Cortex of kidney (tissue), 1 donor: ENCODE measurements around the gene HPCAL1.

Experiments
- DNase-seq: peaks from one replicate; lab custom pipeline; 2025; lab: John Stamatoyannopoulos, UW

HPCAL1 gene

GRCh38 chr2:10336283-10336682 lies 33.6 kb downstream of the HPCAL1 start:
- no peak for DNase-seq

DNA sequence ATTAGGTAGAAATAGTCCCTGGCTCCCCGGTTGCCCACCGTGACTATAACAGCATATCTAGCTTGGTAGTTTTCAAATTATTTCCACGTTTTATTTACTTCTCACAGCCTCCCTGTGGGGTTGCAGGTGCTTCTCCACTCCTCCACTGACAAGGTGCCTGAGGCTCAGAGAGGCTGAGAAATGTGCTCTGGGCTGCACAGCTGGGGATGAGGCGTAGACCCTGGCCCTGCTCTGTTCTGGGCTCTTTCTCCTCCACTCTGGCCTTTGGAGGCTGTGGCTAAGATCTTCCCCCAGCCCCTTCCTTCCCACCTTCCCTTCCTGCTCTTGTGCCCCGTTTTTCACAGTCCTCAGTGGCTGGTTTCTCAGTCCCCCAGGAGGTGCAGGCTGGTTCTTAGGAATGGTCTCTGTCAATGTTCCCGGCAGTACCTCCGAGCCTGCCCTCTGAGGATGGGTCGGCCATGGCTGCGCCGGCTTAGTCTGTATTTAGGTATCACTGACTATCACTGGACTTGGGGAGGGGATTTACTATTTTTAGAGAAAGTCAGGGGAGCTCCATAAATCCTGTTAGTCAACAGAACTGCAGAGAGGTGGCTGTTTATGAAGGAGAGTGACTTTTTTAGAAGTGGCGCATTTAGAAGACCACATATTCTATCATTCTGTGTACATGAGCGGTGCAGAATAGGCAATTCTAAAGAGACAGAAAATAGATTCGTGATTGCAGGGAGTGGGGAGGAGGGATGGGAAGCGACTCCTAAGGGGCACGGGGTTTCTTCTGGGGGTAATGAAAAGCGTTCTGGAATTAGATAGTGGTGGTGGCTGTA lies 35.0 kb downstream of the HPCAL1 start:
- no peak for DNase-seq

GRCh38 chr2:10338270-10339188 lies 35.8 kb downstream of the HPCAL1 start:
- DNase-seq: no peak

DNA sequence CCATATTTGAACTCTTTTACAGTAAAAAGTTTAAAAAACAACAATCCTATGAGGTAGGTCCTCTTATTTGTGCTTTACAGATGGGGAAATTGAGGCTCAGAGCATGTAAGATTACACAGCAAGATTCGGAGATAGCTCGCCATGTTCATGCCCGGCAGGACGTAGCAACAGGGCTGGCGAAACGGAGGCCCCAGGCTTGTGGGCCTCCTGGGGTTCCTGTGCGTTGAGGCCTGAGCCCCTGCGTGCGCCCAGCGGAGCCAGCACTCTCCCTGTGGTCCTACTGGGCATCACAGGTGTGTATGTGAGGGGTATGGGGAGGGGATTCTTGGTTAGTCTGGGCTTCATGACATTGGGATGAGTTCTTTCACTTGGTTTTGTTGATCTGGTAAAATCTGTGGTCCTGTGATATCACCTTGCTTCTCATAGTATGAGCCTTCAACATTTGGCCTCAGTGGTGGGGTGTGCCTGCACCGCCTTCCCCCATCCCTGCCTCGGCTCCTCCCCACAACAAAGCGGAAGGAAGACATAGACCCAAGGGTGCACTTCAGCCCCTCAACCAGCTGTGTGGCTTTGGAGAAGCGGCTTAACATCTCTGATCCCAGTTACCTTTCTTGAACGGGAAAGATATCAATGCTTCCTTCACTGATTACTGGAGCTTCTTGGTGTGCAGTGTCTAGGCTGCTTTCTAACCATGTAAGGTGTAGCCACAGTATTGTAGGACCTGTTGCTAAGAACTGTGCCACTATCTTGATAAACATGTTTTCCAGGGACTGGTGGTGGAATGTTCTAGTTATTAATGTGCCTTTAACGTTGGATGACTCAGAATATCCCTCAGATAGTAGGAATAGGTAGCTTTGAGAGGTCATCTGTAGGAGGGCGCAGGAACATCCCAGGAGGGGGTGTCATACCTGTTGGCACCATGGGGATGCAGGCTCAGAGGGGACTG lies 37.2 kb downstream of the HPCAL1 start:
- DNase-seq: no peak

- no peak for DNase-seq
These were observed 37.9 kb downstream of the HPCAL1 start for GRCh38 chr2:10340593-10340975.

GRCh38 chr2:10341193-10341592 lies 38.5 kb downstream of the HPCAL1 start:
- DNase-seq: no peak

DNA sequence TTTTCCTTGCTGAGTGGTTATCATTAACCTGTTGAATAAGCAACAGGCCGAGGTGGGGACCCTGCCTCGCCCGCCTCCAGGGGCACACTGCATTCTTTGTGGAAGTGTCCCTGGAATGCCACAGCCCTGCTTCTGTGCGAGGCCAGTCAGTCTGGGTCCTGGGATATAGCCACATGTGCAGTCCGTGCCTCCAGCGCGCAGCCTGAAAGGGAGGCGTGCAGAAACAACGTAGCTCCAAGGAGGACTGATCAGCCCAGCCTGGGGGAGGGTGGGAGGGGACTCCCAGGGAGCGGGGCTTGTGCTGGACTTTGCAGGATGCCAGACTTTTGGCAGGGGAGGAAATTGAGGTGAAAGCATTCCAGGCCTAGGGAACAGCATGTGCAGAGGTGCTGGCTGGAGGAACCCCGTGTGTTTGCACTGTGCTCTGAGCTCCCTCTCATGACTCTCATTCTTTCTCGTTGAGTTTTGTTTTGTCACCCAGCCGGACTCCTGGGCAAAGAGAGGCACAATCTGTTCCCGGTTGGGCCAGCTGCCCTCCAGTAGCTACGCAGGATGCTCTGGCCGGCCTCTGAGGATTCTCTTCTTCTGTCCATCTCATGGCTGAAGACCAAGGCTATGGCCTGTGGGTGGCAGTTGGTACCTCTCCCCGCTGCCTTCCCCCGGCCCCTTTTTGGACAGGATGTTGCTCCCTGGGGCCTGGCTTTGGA lies 39.7 kb downstream of the HPCAL1 start:
- DNase-seq: no peak

GRCh38 chr2:10343191-10343590 lies 40.5 kb downstream of the HPCAL1 start:
- DNase-seq: no peak

- no peak for DNase-seq
These were observed 41.0 kb downstream of the HPCAL1 start for GRCh38 chr2:10343658-10344057.

GRCh38 chr2:10344105-10345066 lies 41.7 kb downstream of the HPCAL1 start:
- no peak for DNase-seq

DNA sequence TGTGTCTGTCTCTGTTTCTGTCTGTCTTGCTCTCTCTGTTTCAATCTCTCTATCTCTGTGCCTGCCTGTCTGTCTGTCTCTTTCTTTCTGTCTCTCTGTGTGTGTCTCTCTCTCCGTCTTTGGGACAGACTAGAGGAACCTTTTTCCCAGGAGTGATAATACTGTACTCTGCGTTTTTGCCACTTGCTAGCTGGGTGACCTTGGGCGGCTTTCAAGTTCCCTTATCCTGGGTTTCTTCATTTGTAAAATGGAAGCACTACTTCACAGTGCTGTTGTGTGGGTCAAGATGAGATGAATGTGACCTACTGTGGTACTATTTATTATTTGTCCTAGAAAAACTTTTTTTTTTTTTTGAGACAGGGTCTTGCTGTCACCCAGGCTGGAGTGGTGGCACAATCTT lies 42.4 kb downstream of the HPCAL1 start:
- DNase-seq: no peak

GRCh38 chr2:10345813-10346212 lies 43.1 kb downstream of the HPCAL1 start:
- no peak for DNase-seq

- DNase-seq: no peak
These were observed 44.3 kb downstream of the HPCAL1 start for GRCh38 chr2:10346929-10347561.

GRCh38 chr2:10347562-10347948 lies 44.9 kb downstream of the HPCAL1 start:
- no peak for DNase-seq

DNA sequence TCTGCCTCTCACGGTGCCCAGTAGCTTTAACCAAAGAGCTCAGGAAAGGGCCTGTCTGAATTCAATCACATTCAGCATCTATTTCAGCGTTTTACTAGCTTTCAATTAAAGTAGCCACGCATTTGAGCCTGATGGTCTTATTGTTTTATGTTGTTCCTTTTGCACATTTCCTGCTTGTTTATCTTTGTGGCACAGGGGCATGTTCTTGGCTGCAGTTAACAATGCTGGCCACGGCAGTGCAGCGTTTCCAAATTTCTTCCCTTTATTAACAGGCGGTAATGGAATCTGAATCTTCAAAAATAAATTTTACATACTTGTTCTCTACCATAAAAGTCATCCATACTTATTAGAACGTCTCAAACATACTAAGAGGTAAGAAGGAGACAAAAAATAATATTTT lies 46.2 kb downstream of the HPCAL1 start:
- DNase-seq: no peak

DNA sequence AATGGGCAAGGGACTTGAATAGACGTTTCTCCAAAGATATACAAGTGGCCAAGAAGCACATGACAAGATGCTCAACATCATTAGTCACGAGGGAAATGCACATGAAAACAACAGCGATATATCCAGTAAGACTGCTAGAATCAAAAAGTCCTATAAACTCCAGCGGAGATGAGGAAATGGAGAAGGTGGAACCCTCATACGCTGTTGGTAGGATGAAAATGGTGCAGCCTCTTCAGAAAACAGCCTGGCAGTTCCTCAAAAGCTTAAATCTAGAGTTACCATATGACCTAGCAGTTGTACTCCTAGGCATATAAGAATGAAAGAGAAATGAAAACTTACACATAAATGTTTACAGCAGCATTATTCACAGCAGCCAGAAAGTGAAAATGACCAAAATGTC lies 48.1 kb downstream of the HPCAL1 start:
- no peak for DNase-seq

DNA sequence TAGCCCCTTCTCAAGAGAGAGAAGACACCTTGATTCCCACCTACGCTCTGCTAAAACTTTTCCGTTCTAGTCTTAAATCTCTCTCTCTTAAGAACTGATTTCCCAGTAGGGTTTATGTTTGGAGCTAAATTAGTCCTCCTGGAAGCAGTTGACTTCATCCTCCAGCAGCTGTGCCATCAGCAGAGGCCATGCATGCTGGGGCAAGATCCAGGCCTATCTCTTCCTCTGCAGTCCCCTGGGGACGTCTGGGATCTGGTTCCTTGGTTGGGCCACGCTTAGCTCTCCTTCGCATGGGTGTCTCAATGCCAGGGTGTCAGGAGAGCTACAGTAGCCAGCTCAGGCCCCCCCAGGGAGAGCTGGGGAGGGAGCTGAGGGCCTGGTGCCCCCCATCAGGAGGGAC lies 49.7 kb downstream of the HPCAL1 start:
- no peak for DNase-seq

GRCh38 chr2:10352972-10353371 lies 50.3 kb downstream of the HPCAL1 start:
- no peak for DNase-seq

- no peak for DNase-seq
These were observed 51.2 kb downstream of the HPCAL1 start for GRCh38 chr2:10353931-10354330.

DNA sequence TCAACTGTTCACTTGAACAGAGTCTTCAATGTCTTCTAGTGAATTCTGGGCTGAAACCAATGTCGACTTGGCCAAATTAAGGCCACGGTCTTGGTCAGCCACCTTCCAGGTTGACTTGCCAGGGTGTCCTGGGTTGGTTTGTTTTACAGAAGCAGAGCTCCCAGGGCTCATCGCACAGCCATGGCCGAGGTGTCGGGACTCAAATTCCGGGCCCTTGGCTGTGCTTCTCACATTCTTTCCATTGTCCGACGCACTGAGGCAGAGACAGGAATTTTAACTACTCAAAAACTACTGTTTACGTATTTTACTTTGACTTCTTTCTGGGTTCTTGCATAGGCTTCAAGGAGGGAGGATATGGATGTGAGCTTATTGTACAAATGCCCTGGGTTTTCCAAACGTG lies 51.7 kb downstream of the HPCAL1 start:
- no peak for DNase-seq
